ENCODE measurements around the gene CFD.
"Not testable (repeated sequence)": the region's sequence is repeated elsewhere in the genome, so short reads cannot be mapped to it uniquely, and the experiment has no call there.

DNA sequence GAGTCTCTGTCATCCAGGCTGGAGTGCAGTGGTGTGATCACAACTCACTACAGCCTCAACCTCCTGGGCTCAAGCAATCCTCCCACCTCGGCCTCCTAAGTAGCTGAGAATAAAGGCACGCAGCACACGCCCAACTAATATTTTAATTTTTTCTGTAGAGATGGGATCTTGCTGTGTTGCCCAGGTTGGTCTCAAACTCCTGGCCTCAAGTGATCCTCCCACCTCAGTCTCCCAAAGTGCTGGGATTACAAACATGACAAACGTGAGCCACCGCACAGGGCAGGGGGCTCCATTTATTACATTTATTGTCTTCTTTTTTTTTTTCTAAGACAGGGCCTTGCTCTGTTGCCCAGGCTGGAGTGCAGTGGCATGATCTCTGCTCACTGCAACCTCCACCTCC, 39.3 kb upstream of the CFD start:
- TF ChIP-seq CTCF, POLR2A (IDR thresholded peaks at IDR 0.05): not testable (repeated sequence)

All from heart left ventricle (tissue), 13 donors.